SU-DHL-6 (cell line): ENCODE data around the gene SKIDA1.

ENCODE experiments used
- CTCF ChIP-seq: fragments of 200-600 bp; sonication (generic); IDR thresholded peaks from one replicate; pipeline ENCODE4 v1.5.1; 2017; ENCODE audit warnings: antibody characterized with exemption, mild to moderate bottlenecking, low read length, moderate library complexity; ENCODE audit not compliant: insufficient read depth, poor library complexity, severe bottlenecking
- EZH2phosphoT487 ChIP-seq: fragments of 200-600 bp; sonication (generic), shearing (Covaris generic); conservative IDR thresholded peaks from 2 replicates; pipeline ENCODE4 v1.6.1; 2018; ENCODE audit warnings: mild to moderate bottlenecking, antibody characterized with exemption, low read length, moderate library complexity, mixed read lengths

GRCh38 chr10:21492421-21492820, 33.1 kb downstream of the SKIDA1 start:
- TF ChIP-seq CTCF = no peak
- no peak for TF ChIP-seq EZH2phosphoT487
